Liver (tissue), 9 donors: ENCODE results near the gene TMPRSS11D. TPM values are rescaled to one million over a fixed set of nuclear protein-coding genes. Genes with fewer than 3 reads are reported as not detected.

ENCODE experiments used
- DNase-seq: peaks from one replicate; pipeline ENCODE4 v3.0.0-alpha.2; 2017; ENCODE audit warnings: low spot score
- H3K27ac ChIP-seq, 2 donors: one replicate each; pipeline ENCODE4 v1.7.0; 2013; ENCODE audit warnings: inconsistent platforms in 2 of 2, low read length in 2 of 2, control low read depth in 1 of 2, low read depth in 1 of 2, mild to moderate bottlenecking in 1 of 2
- H3K27me3 ChIP-seq, 4 donors: one replicate each; pipeline versions ENCODE4 v1.6.1 to v1.7.0; 2013; ENCODE audit warnings: low read length in 3 of 4, inconsistent platforms in 1 of 4, mild to moderate bottlenecking in 1 of 4, moderate library complexity in 1 of 4; ENCODE audit not compliant: control insufficient read depth in 4 of 4, insufficient read depth in 4 of 4
- H3K36me3 ChIP-seq, 4 donors: one replicate each; pipeline versions ENCODE4 v1.6.1 to v1.7.0; 2013; ENCODE audit warnings: low read length in 3 of 4, mild to moderate bottlenecking in 3 of 4, low read depth in 1 of 4, moderate library complexity in 1 of 4; ENCODE audit not compliant: control insufficient read depth in 4 of 4, insufficient read depth in 3 of 4
- H3K4me1 ChIP-seq, 4 donors: one replicate each; pipeline versions ENCODE4 v1.6.1 to v1.7.0; 2013; ENCODE audit warnings: low read length in 3 of 4, mild to moderate bottlenecking in 3 of 4, moderate library complexity in 1 of 4; ENCODE audit not compliant: control insufficient read depth in 4 of 4, insufficient read depth in 4 of 4
- H3K4me3 ChIP-seq, 3 donors: one replicate each; pipeline versions ENCODE4 v1.6.1 to v1.7.0; 2013; ENCODE audit warnings: low read length in 3 of 3, control low read depth in 1 of 3, low read depth in 1 of 3, mild to moderate bottlenecking in 1 of 3
- H3K9ac ChIP-seq, 2 donors: one replicate each; pipeline ENCODE4 v1.7.0; 2013; ENCODE audit warnings: low read length in 2 of 2, mild to moderate bottlenecking in 2 of 2, moderate library complexity in 2 of 2, control low read depth in 1 of 2, low read depth in 1 of 2
- H3K9me3 ChIP-seq, 4 donors: one replicate each; pipeline versions ENCODE4 v1.6.1 to v1.7.0; 2013; ENCODE audit warnings: low read length in 3 of 4; ENCODE audit not compliant: control insufficient read depth in 4 of 4
- FOXA1 ChIP-seq: IDR thresholded peaks from 2 replicates; pipeline ENCODE4 v1.6.1; 2016; ENCODE audit warnings: antibody characterized with exemption
- FOXA2 ChIP-seq: IDR thresholded peaks from 2 replicates; pipeline ENCODE4 v1.6.1; 2016; ENCODE audit warnings: antibody characterized with exemption
- HNF4G ChIP-seq: IDR thresholded peaks from 2 replicates; pipeline ENCODE4 v1.6.1; 2016; ENCODE audit warnings: antibody characterized with exemption
- JUND ChIP-seq, 2 donors: IDR thresholded peaks; 2 replicates each; pipeline ENCODE4 v1.6.1; 2016; ENCODE audit warnings: antibody characterized with exemption in 2 of 2
- NR2F2 ChIP-seq: IDR thresholded peaks from 2 replicates; pipeline ENCODE4 v1.6.1; 2016; ENCODE audit warnings: antibody characterized with exemption
- RAD21 ChIP-seq, 2 donors: IDR thresholded peaks; 2 replicates each; pipeline ENCODE4 v1.6.1; 2016; ENCODE audit warnings: antibody characterized with exemption in 2 of 2, mild to moderate bottlenecking in 2 of 2
- SP1 ChIP-seq: IDR thresholded peaks from 2 replicates; pipeline ENCODE4 v1.6.1; 2018; ENCODE audit warnings: antibody characterized with exemption, mild to moderate bottlenecking
- TAF1 ChIP-seq: conservative IDR thresholded peaks from 2 replicates; pipeline ENCODE4 v1.6.1; 2016; ENCODE audit warnings: antibody characterized with exemption, mild to moderate bottlenecking
- YY1 ChIP-seq: IDR thresholded peaks from 2 replicates; pipeline ENCODE4 v1.6.1; 2016; ENCODE audit warnings: antibody characterized with exemption, mild to moderate bottlenecking
- WGBS: extraction: QIAGEN DNeasy Blood & Tissue Kit; methylation state at CpG from one replicate; pipeline ENCODE4 v1.1.7; 2013; 5-methylcytosine and 5-hydroxymethylcytosine counted together
- polyA plus RNA-seq, 2 donors: library from polyadenylated mRNA; stranded (reverse) in 1 of 2; unstranded in 1 of 2; fragments of 200-250 nt in 1 of 2; fragments of >200 nt in 1 of 2; fragmentation: Nextera tagmentation in 1 of 2; extraction: Ambion mirVana in 1 of 2; gene quantifications; one replicate each; pipeline versions ENCODE4 v1.2.1 to v1.2.3, GENCODE V29; 2013 to 2015
- total RNA-seq, 2 donors: library from RNA; depleted of rRNA; stranded (reverse); fragments of >200 nt; gene quantifications; one replicate each; pipeline ENCODE4 v1.2.3, GENCODE V29; 2014
- TF ChIP-seq, protein P1 (sequence below): IDR thresholded peaks from 2 replicates; pipeline ENCODE4 v1.6.1; 2016; ENCODE audit warnings: antibody characterized with exemption
- TF ChIP-seq, protein P2 (sequence below): IDR thresholded peaks from 2 replicates; pipeline ENCODE4 v1.6.1; 2016; ENCODE audit warnings: antibody characterized with exemption
- TF ChIP-seq, protein P3 (sequence below): IDR thresholded peaks from 2 replicates; pipeline ENCODE4 v1.6.1; 2016; ENCODE audit warnings: antibody characterized with exemption
- TF ChIP-seq, protein P4 (sequence below): fragments of 150-350 bp; IDR thresholded peaks from 2 replicates; pipeline ENCODE4 v1.5.1; 2017; ENCODE audit warnings: improper control_type of control experiment, low read depth, low read length; ENCODE audit not compliant: missing input control
- donor health status: healthy.
- donor health status: healthy.
- donor health status: healthy.
- donor health status: healthy.
- donor health status: healthy.

Gene TMPRSS11D
- total and polyA plus RNA-seq, 4 donors = 0.03 TPM; not detected in 3

DNA sequence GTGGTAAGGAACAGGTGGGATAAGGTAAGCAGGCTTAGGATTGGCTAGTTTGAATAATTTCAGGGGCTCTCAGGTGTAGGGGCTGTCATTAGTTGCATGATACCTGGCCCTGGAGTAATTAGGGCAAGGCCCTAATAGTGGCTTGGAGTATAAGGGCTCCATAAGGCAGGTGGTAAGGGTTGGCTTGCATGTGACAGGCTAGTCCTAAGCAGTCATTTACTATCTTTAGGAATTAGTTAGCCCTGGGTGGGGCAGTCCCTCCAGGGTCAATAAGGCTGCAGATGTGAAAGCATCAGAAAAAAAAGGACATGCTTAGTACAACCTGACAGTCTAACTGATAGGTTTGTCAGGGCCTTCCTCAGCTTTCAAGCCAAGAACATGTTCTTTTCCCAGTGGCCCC is 7.8 kb upstream of the TMPRSS11D start:
- Histone ChIP-seq H3K9ac (no peak overlapping the region), H3K36me3 (no peaks in the 10 kb centered on the region), H3K27me3 (no peaks in the 10 kb centered on the region), H3K9me3 (no peaks in the 10 kb centered on the region), H3K27ac (no peak overlapping the region), H3K4me3 (no peak overlapping the region), H3K4me1 (no peaks in the 10 kb centered on the region)
- TF ChIP-seq, protein P1, sequence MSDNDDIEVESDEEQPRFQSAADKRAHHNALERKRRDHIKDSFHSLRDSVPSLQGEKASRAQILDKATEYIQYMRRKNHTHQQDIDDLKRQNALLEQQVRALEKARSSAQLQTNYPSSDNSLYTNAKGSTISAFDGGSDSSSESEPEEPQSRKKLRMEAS = no peak
- TF ChIP-seq, protein P2, sequence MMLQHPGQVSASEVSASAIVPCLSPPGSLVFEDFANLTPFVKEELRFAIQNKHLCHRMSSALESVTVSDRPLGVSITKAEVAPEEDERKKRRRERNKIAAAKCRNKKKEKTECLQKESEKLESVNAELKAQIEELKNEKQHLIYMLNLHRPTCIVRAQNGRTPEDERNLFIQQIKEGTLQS = no peak
- no peak for TF ChIP-seq HNF4G
- no peak for TF ChIP-seq NR2F2
- DNase-seq = no peak

DNA sequence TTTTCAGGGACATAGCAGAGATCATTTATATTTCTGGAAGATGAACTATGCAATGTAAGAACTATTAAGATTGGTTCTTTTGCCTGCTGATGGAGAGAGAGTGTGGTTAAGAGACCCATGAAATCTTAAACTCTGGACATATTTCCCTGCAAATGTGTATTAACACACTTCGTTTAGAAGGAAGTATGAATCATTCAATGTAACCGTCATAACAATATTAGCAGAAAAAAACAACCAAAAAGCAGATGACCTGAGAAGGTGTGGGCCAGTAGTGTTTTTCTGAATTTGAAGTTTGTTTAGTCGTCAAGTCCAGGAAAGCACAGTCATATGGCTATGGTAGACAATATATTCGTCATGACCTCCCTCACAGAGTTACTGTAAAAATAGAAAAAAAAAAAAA is 2.5 kb upstream of the TMPRSS11D start:
- Histone ChIP-seq H3K9ac (no peak overlapping the region), H3K4me1 (no peaks in the 10 kb centered on the region)

DNA sequence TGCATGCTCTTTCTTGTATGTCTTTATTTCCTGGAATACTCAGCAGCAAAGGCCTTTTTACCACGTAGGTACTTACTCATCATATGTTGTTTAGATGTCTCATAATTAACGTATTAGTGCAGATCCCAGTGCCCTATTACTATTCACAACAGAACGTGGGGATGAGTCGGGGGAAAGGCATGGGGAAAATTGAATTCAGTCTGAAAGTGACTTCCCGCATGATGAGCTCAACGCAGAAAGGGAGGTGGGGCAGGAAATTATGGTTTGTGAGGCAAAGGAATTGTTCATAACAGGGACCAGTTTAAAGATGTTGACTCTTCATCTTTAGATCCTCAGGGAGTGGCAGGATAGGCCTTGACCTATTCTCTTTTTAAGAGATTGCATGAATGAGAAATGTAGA is 2.0 kb upstream of the TMPRSS11D start:
- Histone ChIP-seq H3K9me3 (no peaks in the 10 kb centered on the region), H3K27ac (no peak overlapping the region), H3K4me3 (no peak overlapping the region), H3K27me3 (no peaks in the 10 kb centered on the region), H3K4me1 (no peaks in the 10 kb centered on the region), H3K9ac (no peak overlapping the region), H3K36me3 (no peaks in the 10 kb centered on the region)
- WGBS = 57% methylated on average over 6 of the region's 6 CpGs
- TF ChIP-seq HNF4G (no peak), TAF1 (no peak), FOXA1 (no peak), RAD21 (IDR thresholded peaks at IDR 0.05) (no peak), FOXA2 (no peak), YY1 (no peak)
- TF ChIP-seq, protein P3, sequence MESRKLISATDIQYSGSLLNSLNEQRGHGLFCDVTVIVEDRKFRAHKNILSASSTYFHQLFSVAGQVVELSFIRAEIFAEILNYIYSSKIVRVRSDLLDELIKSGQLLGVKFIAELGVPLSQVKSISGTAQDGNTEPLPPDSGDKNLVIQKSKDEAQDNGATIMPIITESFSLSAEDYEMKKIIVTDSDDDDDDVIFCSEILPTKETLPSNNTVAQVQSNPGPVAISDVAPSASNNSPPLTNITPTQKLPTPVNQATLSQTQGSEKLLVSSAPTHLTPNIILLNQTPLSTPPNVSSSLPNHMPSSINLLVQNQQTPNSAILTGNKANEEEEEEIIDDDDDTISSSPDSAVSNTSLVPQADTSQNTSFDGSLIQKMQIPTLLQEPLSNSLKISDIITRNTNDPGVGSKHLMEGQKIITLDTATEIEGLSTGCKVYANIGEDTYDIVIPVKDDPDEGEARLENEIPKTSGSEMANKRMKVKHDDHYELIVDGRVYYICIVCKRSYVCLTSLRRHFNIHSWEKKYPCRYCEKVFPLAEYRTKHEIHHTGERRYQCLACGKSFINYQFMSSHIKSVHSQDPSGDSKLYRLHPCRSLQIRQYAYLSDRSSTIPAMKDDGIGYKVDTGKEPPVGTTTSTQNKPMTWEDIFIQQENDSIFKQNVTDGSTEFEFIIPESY = no peak
- TF ChIP-seq, protein P4, sequence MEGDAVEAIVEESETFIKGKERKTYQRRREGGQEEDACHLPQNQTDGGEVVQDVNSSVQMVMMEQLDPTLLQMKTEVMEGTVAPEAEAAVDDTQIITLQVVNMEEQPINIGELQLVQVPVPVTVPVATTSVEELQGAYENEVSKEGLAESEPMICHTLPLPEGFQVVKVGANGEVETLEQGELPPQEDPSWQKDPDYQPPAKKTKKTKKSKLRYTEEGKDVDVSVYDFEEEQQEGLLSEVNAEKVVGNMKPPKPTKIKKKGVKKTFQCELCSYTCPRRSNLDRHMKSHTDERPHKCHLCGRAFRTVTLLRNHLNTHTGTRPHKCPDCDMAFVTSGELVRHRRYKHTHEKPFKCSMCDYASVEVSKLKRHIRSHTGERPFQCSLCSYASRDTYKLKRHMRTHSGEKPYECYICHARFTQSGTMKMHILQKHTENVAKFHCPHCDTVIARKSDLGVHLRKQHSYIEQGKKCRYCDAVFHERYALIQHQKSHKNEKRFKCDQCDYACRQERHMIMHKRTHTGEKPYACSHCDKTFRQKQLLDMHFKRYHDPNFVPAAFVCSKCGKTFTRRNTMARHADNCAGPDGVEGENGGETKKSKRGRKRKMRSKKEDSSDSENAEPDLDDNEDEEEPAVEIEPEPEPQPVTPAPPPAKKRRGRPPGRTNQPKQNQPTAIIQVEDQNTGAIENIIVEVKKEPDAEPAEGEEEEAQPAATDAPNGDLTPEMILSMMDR = no peak
- no peak for DNase-seq

More for the DNA sequence above, 2.5 kb upstream of the TMPRSS11D start:
- Histone ChIP-seq H3K27me3 (no peaks in the 10 kb centered on the region), H3K36me3 (no peaks in the 10 kb centered on the region), H3K9me3 (no peaks in the 10 kb centered on the region), H3K4me3 (no peak overlapping the region), H3K27ac (no peak overlapping the region)
- 80% methylated on average over 4 of the region's 4 CpGs for WGBS
- no peak for DNase-seq
- TF ChIP-seq RAD21 (IDR thresholded peaks at IDR 0.05) = no peak
- no peak for TF ChIP-seq HNF4G
- TF ChIP-seq SP1 = no peak
- TF ChIP-seq FOXA2 = no peak
- TF ChIP-seq, protein P1 = no peak
- no peak for TF ChIP-seq JUND (IDR thresholded peaks at IDR 0.05)
